GM23338 (cell line): ENCODE measurements around the gene KRT16. TPM values are rescaled to one million over a fixed set of nuclear protein-coding genes. Genes with fewer than 3 reads are reported as not detected.

Experiments
- ATAC-seq: fragments of 200-7000 bp; cut with Tn5 transposase; 3 replicates; pipeline ENCODE4 v1.9.1; 2020
- DNase-seq: peaks from one replicate; pipeline ENCODE4 v3.0.0-alpha.2; 2015; ENCODE audit warnings: low spot score
- H2AFZ ChIP-seq: fragments of 200-600 bp; sonication (generic); 2 replicates; pipeline ENCODE4 v1.8.0; 2016; ENCODE audit warnings: antibody characterized with exemption, mild to moderate bottlenecking, moderate library complexity
- H3F3A ChIP-seq: fragments of 200-600 bp; sonication (generic); replicated peaks from 2 replicates; pipeline ENCODE4 v1.8.0; 2017; ENCODE audit warnings: antibody characterized with exemption, mixed run types, low read depth
- H3K27ac ChIP-seq: fragments of 200-600 bp; sonication (generic); 2 replicates; pipeline ENCODE4 v1.6.1; 2016; ENCODE audit warnings: low read depth
- H3K27me3 ChIP-seq: fragments of 200-600 bp; sonication (generic); 2 replicates; pipeline ENCODE4 v1.8.0; 2016; ENCODE audit warnings: mild to moderate bottlenecking, mixed run types, moderate library complexity; ENCODE audit not compliant: insufficient read depth
- H3K36me3 ChIP-seq: fragments of 200-600 bp; sonication (generic); 2 replicates; pipeline ENCODE4 v1.8.0; 2016; ENCODE audit warnings: mild to moderate bottlenecking; ENCODE audit not compliant: insufficient read depth
- H3K4me1 ChIP-seq: fragments of 200-600 bp; sonication (generic); 2 replicates; pipeline ENCODE4 v1.8.0; 2016; ENCODE audit warnings: mild to moderate bottlenecking, moderate library complexity; ENCODE audit not compliant: insufficient read depth
- H3K4me2 ChIP-seq: fragments of 200-600 bp; sonication (generic); 2 replicates; pipeline ENCODE4 v1.7.1; 2017; ENCODE audit warnings: mixed run types
- H3K4me3 ChIP-seq: fragments of 200-600 bp; sonication (generic); 2 replicates; pipeline ENCODE4 v1.6.1; 2016; ENCODE audit warnings: mixed run types
- H3K79me2 ChIP-seq: fragments of 200-600 bp; sonication (generic); replicated peaks from 2 replicates; pipeline ENCODE4 v1.8.0; 2017; ENCODE audit warnings: mild to moderate bottlenecking; ENCODE audit not compliant: insufficient read depth
- H3K9me2 ChIP-seq: fragments of 200-600 bp; sonication (generic); 2 replicates; pipeline ENCODE4 v1.8.0; 2017; ENCODE audit not compliant: insufficient read depth
- H4K20me1 ChIP-seq: fragments of 200-600 bp; sonication (generic); replicated peaks from 2 replicates; pipeline ENCODE4 v1.8.0; 2017; ENCODE audit warnings: mild to moderate bottlenecking; ENCODE audit not compliant: insufficient read depth
- H3K27ac Mint-ChIP-seq: 2 replicates; pipeline ENCODE4 v1.8.0; 2020; ENCODE audit warnings: inconsistent platforms, mild to moderate bottlenecking, moderate library complexity, mixed read lengths
- H3K27me3 Mint-ChIP-seq: 3 replicates; pipeline ENCODE4 v1.8.0; 2022; ENCODE audit warnings: low read depth, mild to moderate bottlenecking, moderate library complexity, mixed read lengths, inconsistent platforms; ENCODE audit not compliant: insufficient read depth, poor library complexity
- H3K36me3 Mint-ChIP-seq: 3 replicates; pipeline ENCODE4 v1.8.0; 2021; ENCODE audit warnings: low read depth, mild to moderate bottlenecking, inconsistent platforms, moderate library complexity, mixed read lengths
- H3K4me1 Mint-ChIP-seq: 3 replicates; pipeline ENCODE4 v1.8.0; 2020; ENCODE audit warnings: mild to moderate bottlenecking, inconsistent platforms, mixed read lengths
- H3K4me3 Mint-ChIP-seq: 3 replicates; pipeline ENCODE4 v1.8.0; 2021; ENCODE audit warnings: moderate library complexity, mild to moderate bottlenecking, inconsistent platforms, mixed read lengths
- H3K9me3 Mint-ChIP-seq: 3 replicates; pipeline ENCODE4 v1.8.0; 2020; ENCODE audit warnings: moderate library complexity, mild to moderate bottlenecking, inconsistent platforms, mixed read lengths
- NANOG ChIP-seq: IDR thresholded peaks from 2 replicates; pipeline ENCODE4 v1.6.1; 2016; ENCODE audit warnings: antibody characterized with exemption, borderline replicate concordance
- ZNF114 ChIP-seq: fragments of 250-450 bp; sonication (Bioruptor Pico); IDR thresholded peaks from 2 replicates; pipeline ENCODE4 v1.5.0; 2020; ENCODE audit warnings: mild to moderate bottlenecking, moderate library complexity
- polyA plus RNA-seq: library from polyadenylated mRNA; unstranded; fragments of >200 nt; fragmentation: Nextera tagmentation; extraction: Ambion mirVana; gene quantifications from 2 replicates; pipeline ENCODE4 v1.2.1, GENCODE V29; 2016
- total RNA-seq: library from RNA; depleted of rRNA; stranded (reverse); fragments of >200 nt; shearing (Covaris generic); gene quantifications from 2 replicates; pipeline ENCODE4 v1.2.3, GENCODE V29; 2014
- TF ChIP-seq, protein P1 (sequence below): fragments of 250-450 bp; sonication (Bioruptor Pico); IDR thresholded peaks from 2 replicates; pipeline ENCODE4 v1.5.0; 2020; ENCODE audit warnings: mild to moderate bottlenecking, moderate library complexity
- TF ChIP-seq, protein P2 (sequence below), 2 experiments: fragments of 200-600 bp in 1 of 2; sonication (generic) in 1 of 2; conservative IDR thresholded peaks; 2 replicates each; pipeline versions ENCODE4 v1.5.1 to v1.6.1; 2016 to 2017; ENCODE audit warnings: antibody characterized with exemption in 2 of 2, low read depth in 2 of 2, mild to moderate bottlenecking in 2 of 2, moderate library complexity in 1 of 2
- TF ChIP-seq, protein P3 (sequence below): IDR thresholded peaks from one replicate; pipeline ENCODE4 v1.6.1; 2018; ENCODE audit warnings: antibody characterized with exemption; ENCODE audit not compliant: unreplicated experiment

The KRT16 gene
- total and polyA plus RNA-seq, 2 experiments from 2014 or later: not detected

DNA sequence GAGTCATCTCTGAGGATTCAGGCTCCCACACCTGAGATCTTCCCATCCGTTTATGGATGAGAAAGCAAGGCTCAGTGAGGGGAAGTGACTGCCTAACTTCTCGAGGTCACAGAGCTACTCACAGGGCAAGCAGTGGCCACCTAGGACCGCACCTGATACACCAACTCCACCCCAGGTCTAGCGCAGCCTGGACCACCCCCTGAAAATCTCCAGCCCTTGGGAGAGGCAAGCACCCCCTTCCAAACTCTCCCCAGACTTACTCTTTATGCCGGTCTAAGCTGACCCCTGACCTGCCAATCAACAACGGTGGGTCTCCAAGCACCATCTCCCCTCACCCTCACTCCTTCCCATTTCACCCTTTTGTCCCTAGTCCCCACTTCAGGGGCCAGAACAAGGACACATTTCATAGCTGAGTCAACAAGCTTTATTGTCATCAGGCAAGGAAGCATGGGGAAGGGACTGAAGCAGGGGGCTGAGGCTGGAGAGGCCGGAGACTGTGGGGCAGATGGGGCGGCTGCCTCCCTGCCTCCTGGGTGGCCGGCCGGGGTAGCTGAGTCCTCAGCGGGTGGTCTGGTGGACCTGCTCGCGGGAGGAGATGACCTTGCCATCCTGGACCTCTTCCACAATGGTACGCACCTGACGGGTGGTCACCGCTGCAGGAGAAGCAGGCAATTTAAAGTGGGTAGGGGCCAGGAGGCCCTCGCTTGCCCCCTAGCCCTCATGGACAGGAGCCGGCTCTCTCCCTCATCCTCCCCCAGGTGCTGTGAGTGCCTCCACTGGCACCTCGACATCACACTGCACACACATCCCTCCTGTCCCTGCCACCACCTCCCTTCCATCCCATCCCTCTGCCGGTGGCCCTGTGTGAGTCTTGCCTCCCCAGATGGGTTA lies 6.7 kb upstream of the KRT16 start:
- Mint-ChIP-seq H3K4me3 (no peak overlapping the region), H3K27ac (no peak overlapping the region), H3K4me1 (peaks cover 17% of the 10 kb centered on the region; the same call in 2 of the 3 replicates), H3K9me3 (no peaks in the 10 kb centered on the region; the same call in 2 of the 3 replicates), H3K36me3 (no peaks in the 10 kb centered on the region), H3K27me3 (peaks cover 19% of the 10 kb centered on the region)
- TF ChIP-seq NANOG (no peak), ZNF114 (CRISPR knock-in tag) (no peak)
- TF ChIP-seq, protein P1, sequence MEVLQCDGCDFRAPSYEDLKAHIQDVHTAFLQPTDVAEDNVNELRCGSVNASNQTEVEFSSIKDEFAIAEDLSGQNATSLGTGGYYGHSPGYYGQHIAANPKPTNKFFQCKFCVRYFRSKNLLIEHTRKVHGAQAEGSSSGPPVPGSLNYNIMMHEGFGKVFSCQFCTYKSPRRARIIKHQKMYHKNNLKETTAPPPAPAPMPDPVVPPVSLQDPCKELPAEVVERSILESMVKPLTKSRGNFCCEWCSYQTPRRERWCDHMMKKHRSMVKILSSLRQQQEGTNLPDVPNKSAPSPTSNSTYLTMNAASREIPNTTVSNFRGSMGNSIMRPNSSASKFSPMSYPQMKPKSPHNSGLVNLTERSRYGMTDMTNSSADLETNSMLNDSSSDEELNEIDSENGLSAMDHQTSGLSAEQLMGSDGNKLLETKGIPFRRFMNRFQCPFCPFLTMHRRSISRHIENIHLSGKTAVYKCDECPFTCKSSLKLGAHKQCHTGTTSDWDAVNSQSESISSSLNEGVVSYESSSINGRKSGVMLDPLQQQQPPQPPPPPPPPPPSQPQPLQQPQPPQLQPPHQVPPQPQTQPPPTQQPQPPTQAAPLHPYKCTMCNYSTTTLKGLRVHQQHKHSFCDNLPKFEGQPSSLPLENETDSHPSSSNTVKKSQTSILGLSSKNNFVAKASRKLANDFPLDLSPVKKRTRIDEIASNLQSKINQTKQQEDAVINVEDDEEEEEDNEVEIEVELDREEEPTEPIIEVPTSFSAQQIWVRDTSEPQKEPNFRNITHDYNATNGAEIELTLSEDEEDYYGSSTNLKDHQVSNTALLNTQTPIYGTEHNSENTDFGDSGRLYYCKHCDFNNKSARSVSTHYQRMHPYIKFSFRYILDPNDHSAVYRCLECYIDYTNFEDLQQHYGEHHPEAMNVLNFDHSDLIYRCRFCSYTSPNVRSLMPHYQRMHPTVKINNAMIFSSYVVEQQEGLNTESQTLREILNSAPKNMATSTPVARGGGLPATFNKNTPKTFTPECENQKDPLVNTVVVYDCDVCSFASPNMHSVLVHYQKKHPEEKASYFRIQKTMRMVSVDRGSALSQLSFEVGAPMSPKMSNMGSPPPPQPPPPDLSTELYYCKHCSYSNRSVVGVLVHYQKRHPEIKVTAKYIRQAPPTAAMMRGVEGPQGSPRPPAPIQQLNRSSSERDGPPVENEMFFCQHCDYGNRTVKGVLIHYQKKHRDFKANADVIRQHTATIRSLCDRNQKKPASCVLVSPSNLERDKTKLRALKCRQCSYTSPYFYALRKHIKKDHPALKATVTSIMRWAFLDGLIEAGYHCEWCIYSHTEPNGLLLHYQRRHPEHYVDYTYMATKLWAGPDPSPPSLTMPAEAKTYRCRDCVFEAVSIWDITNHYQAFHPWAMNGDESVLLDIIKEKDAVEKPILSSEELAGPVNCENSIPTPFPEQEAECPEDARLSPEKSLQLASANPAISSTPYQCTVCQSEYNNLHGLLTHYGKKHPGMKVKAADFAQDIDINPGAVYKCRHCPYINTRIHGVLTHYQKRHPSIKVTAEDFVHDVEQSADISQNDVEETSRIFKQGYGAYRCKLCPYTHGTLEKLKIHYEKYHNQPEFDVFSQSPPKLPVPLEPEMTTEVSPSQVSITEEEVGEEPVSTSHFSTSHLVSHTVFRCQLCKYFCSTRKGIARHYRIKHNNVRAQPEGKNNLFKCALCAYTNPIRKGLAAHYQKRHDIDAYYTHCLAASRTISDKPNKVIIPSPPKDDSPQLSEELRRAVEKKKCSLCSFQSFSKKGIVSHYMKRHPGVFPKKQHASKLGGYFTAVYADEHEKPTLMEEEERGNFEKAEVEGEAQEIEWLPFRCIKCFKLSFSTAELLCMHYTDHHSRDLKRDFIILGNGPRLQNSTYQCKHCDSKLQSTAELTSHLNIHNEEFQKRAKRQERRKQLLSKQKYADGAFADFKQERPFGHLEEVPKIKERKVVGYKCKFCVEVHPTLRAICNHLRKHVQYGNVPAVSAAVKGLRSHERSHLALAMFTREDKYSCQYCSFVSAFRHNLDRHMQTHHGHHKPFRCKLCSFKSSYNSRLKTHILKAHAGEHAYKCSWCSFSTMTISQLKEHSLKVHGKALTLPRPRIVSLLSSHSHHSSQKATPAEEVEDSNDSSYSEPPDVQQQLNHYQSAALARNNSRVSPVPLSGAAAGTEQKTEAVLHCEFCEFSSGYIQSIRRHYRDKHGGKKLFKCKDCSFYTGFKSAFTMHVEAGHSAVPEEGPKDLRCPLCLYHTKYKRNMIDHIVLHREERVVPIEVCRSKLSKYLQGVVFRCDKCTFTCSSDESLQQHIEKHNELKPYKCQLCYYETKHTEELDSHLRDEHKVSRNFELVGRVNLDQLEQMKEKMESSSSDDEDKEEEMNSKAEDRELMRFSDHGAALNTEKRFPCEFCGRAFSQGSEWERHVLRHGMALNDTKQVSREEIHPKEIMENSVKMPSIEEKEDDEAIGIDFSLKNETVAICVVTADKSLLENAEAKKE: no peak
- DNase-seq: no peak
- no peak overlapping the region for H3K27ac ChIP-seq
- no peaks in the 10 kb centered on the region for H3K4me1 ChIP-seq
- no peaks in the 10 kb centered on the region for H4K20me1 ChIP-seq
- H3K4me3 ChIP-seq: no peak overlapping the region
- H3F3A ChIP-seq: no peaks in the 10 kb centered on the region
- no peak overlapping the region for H2AFZ ChIP-seq
- no peak for ATAC-seq
- no peaks in the 10 kb centered on the region for H3K9me2 ChIP-seq
- no peaks in the 10 kb centered on the region for H3K27me3 ChIP-seq
- no peaks in the 10 kb centered on the region for H3K36me3 ChIP-seq
- no peak overlapping the region for H3K4me2 ChIP-seq
- H3K79me2 ChIP-seq: no peaks in the 10 kb centered on the region

DNA sequence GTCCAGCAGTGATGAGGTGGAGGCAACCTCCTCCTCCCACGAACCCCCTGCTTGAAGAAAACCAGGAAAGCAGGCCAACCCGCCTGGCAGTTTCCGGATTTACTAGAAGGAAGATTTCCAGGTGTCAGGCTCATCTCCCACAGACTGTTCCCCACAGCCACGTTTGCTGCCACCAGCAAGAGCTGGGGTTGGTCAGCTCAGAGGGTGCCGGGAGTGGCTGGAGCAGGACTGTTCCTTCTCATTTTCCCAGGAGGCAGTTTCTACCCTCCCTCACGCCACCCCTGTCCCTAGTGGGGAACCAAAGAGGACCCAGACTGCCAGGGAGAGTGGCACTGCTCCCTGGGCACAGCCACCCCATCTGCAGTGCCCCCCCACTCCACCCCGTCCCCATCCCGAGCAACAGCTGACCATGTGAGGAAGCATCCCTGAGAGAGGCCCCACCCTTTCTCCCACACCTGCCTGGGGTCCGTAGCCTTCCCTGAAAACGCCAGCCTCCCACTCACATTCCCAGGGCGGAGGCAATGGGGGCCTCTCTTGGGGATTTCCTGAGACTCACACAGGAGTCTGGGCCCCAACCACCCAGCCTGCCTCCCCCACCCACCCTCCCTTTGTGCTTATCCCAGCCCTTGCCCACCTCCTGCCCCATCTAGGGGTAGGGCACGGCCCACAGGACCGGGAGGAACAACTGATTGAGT lies 5.9 kb upstream of the KRT16 start:
- H3K9me2 ChIP-seq: no peaks in the 10 kb centered on the region
- DNase-seq: no peak
- no peak overlapping the region for H3K4me2 ChIP-seq
- no peak overlapping the region for H3K4me3 Mint-ChIP-seq
- H3K27me3 ChIP-seq: no peaks in the 10 kb centered on the region
- ATAC-seq: no peak
- H3K27me3 Mint-ChIP-seq: peaks cover 18% of the 10 kb centered on the region
- no peak overlapping the region for H3K27ac ChIP-seq
- no peaks in the 10 kb centered on the region for H3K36me3 Mint-ChIP-seq
- no peak overlapping the region for H3K27ac Mint-ChIP-seq
- no peak overlapping the region for H3K4me3 ChIP-seq
- H3K36me3 ChIP-seq: no peaks in the 10 kb centered on the region
- no peaks in the 10 kb centered on the region for H3K79me2 ChIP-seq
- H3K4me1 ChIP-seq: no peaks in the 10 kb centered on the region
- H3K9me3 Mint-ChIP-seq: no peaks in the 10 kb centered on the region; the same call in 2 of the 3 replicates
- no peak overlapping the region for H2AFZ ChIP-seq
- peaks cover 17% of the 10 kb centered on the region; the same call in 2 of the 3 replicates for H3K4me1 Mint-ChIP-seq
- H3F3A ChIP-seq: no peaks in the 10 kb centered on the region
- no peaks in the 10 kb centered on the region for H4K20me1 ChIP-seq
- TF ChIP-seq, protein P2, sequence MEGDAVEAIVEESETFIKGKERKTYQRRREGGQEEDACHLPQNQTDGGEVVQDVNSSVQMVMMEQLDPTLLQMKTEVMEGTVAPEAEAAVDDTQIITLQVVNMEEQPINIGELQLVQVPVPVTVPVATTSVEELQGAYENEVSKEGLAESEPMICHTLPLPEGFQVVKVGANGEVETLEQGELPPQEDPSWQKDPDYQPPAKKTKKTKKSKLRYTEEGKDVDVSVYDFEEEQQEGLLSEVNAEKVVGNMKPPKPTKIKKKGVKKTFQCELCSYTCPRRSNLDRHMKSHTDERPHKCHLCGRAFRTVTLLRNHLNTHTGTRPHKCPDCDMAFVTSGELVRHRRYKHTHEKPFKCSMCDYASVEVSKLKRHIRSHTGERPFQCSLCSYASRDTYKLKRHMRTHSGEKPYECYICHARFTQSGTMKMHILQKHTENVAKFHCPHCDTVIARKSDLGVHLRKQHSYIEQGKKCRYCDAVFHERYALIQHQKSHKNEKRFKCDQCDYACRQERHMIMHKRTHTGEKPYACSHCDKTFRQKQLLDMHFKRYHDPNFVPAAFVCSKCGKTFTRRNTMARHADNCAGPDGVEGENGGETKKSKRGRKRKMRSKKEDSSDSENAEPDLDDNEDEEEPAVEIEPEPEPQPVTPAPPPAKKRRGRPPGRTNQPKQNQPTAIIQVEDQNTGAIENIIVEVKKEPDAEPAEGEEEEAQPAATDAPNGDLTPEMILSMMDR (conservative IDR thresholded peaks at IDR 0.05; ENCODE audit: low read depth in 2 of 2): no peak
- TF ChIP-seq, protein P3, sequence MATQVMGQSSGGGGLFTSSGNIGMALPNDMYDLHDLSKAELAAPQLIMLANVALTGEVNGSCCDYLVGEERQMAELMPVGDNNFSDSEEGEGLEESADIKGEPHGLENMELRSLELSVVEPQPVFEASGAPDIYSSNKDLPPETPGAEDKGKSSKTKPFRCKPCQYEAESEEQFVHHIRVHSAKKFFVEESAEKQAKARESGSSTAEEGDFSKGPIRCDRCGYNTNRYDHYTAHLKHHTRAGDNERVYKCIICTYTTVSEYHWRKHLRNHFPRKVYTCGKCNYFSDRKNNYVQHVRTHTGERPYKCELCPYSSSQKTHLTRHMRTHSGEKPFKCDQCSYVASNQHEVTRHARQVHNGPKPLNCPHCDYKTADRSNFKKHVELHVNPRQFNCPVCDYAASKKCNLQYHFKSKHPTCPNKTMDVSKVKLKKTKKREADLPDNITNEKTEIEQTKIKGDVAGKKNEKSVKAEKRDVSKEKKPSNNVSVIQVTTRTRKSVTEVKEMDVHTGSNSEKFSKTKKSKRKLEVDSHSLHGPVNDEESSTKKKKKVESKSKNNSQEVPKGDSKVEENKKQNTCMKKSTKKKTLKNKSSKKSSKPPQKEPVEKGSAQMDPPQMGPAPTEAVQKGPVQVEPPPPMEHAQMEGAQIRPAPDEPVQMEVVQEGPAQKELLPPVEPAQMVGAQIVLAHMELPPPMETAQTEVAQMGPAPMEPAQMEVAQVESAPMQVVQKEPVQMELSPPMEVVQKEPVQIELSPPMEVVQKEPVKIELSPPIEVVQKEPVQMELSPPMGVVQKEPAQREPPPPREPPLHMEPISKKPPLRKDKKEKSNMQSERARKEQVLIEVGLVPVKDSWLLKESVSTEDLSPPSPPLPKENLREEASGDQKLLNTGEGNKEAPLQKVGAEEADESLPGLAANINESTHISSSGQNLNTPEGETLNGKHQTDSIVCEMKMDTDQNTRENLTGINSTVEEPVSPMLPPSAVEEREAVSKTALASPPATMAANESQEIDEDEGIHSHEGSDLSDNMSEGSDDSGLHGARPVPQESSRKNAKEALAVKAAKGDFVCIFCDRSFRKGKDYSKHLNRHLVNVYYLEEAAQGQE: no peak
- TF ChIP-seq NANOG (no peak), ZNF114 (CRISPR knock-in tag) (no peak)
